GM23338 (cell line): ENCODE measurements around the gene MAN1C1. TPM values are rescaled to one million over a fixed set of nuclear protein-coding genes. Genes with fewer than 3 reads are reported as not detected.

Source experiments
- ATAC-seq: fragments of 200-7000 bp; cut with Tn5 transposase; 3 replicates; pipeline ENCODE4 v1.9.1; 2020
- DNase-seq: peaks from one replicate; pipeline ENCODE4 v3.0.0-alpha.2; 2015; ENCODE audit warnings: low spot score
- H2AFZ ChIP-seq: fragments of 200-600 bp; sonication (generic); 2 replicates; pipeline ENCODE4 v1.8.0; 2016; ENCODE audit warnings: antibody characterized with exemption, mild to moderate bottlenecking, moderate library complexity
- H3F3A ChIP-seq: fragments of 200-600 bp; sonication (generic); replicated peaks from 2 replicates; pipeline ENCODE4 v1.8.0; 2017; ENCODE audit warnings: antibody characterized with exemption, mixed run types, low read depth
- H3K27ac ChIP-seq: fragments of 200-600 bp; sonication (generic); 2 replicates; pipeline ENCODE4 v1.6.1; 2016; ENCODE audit warnings: low read depth
- H3K27me3 ChIP-seq: fragments of 200-600 bp; sonication (generic); 2 replicates; pipeline ENCODE4 v1.8.0; 2016; ENCODE audit warnings: mild to moderate bottlenecking, mixed run types, moderate library complexity; ENCODE audit not compliant: insufficient read depth
- H3K36me3 ChIP-seq: fragments of 200-600 bp; sonication (generic); 2 replicates; pipeline ENCODE4 v1.8.0; 2016; ENCODE audit warnings: mild to moderate bottlenecking; ENCODE audit not compliant: insufficient read depth
- H3K4me1 ChIP-seq: fragments of 200-600 bp; sonication (generic); 2 replicates; pipeline ENCODE4 v1.8.0; 2016; ENCODE audit warnings: mild to moderate bottlenecking, moderate library complexity; ENCODE audit not compliant: insufficient read depth
- H3K4me2 ChIP-seq: fragments of 200-600 bp; sonication (generic); 2 replicates; pipeline ENCODE4 v1.7.1; 2017; ENCODE audit warnings: mixed run types
- H3K4me3 ChIP-seq: fragments of 200-600 bp; sonication (generic); 2 replicates; pipeline ENCODE4 v1.6.1; 2016; ENCODE audit warnings: mixed run types
- H3K79me2 ChIP-seq: fragments of 200-600 bp; sonication (generic); replicated peaks from 2 replicates; pipeline ENCODE4 v1.8.0; 2017; ENCODE audit warnings: mild to moderate bottlenecking; ENCODE audit not compliant: insufficient read depth
- H3K9me2 ChIP-seq: fragments of 200-600 bp; sonication (generic); 2 replicates; pipeline ENCODE4 v1.8.0; 2017; ENCODE audit not compliant: insufficient read depth
- H4K20me1 ChIP-seq: fragments of 200-600 bp; sonication (generic); replicated peaks from 2 replicates; pipeline ENCODE4 v1.8.0; 2017; ENCODE audit warnings: mild to moderate bottlenecking; ENCODE audit not compliant: insufficient read depth
- H3K27ac Mint-ChIP-seq: 2 replicates; pipeline ENCODE4 v1.8.0; 2020; ENCODE audit warnings: inconsistent platforms, mild to moderate bottlenecking, moderate library complexity, mixed read lengths
- H3K27me3 Mint-ChIP-seq: 3 replicates; pipeline ENCODE4 v1.8.0; 2022; ENCODE audit warnings: low read depth, mild to moderate bottlenecking, moderate library complexity, mixed read lengths, inconsistent platforms; ENCODE audit not compliant: insufficient read depth, poor library complexity
- H3K36me3 Mint-ChIP-seq: 3 replicates; pipeline ENCODE4 v1.8.0; 2021; ENCODE audit warnings: low read depth, mild to moderate bottlenecking, inconsistent platforms, moderate library complexity, mixed read lengths
- H3K4me1 Mint-ChIP-seq: 3 replicates; pipeline ENCODE4 v1.8.0; 2020; ENCODE audit warnings: mild to moderate bottlenecking, inconsistent platforms, mixed read lengths
- H3K4me3 Mint-ChIP-seq: 3 replicates; pipeline ENCODE4 v1.8.0; 2021; ENCODE audit warnings: moderate library complexity, mild to moderate bottlenecking, inconsistent platforms, mixed read lengths
- H3K9me3 Mint-ChIP-seq: 3 replicates; pipeline ENCODE4 v1.8.0; 2020; ENCODE audit warnings: moderate library complexity, mild to moderate bottlenecking, inconsistent platforms, mixed read lengths
- ETS1 ChIP-seq: IDR thresholded peaks from 2 replicates; pipeline ENCODE4 v1.6.1; 2016; ENCODE audit warnings: antibody characterized with exemption
- EZH2 ChIP-seq: fragments of 200-600 bp; sonication (generic); IDR thresholded peaks from one replicate; pipeline ENCODE4 v1.8.0; 2017; ENCODE audit warnings: antibody characterized with exemption, mild to moderate bottlenecking, low read depth; ENCODE audit not compliant: unreplicated experiment
- EZH2phosphoT487 ChIP-seq: fragments of 200-600 bp; sonication (generic); IDR thresholded peaks from one replicate; pipeline ENCODE4 v1.8.1; 2018; ENCODE audit warnings: antibody characterized with exemption; ENCODE audit not compliant: unreplicated experiment
- JUNB ChIP-seq: IDR thresholded peaks from one replicate; pipeline ENCODE4 v1.6.1; 2016; ENCODE audit warnings: antibody characterized with exemption; ENCODE audit not compliant: unreplicated experiment
- NANOG ChIP-seq: IDR thresholded peaks from 2 replicates; pipeline ENCODE4 v1.6.1; 2016; ENCODE audit warnings: antibody characterized with exemption, borderline replicate concordance
- REST ChIP-seq: IDR thresholded peaks from one replicate; pipeline ENCODE4 v1.6.1; 2018; ENCODE audit warnings: antibody characterized with exemption; ENCODE audit not compliant: unreplicated experiment
- STAT1 ChIP-seq: IDR thresholded peaks from one replicate; pipeline ENCODE4 v1.6.1; 2016; ENCODE audit warnings: antibody characterized with exemption; ENCODE audit not compliant: unreplicated experiment
- ZNF114 ChIP-seq: fragments of 250-450 bp; sonication (Bioruptor Pico); IDR thresholded peaks from 2 replicates; pipeline ENCODE4 v1.5.0; 2020; ENCODE audit warnings: mild to moderate bottlenecking, moderate library complexity
- ZNF331 ChIP-seq: fragments of 250-450 bp; sonication (Bioruptor Pico); IDR thresholded peaks from 2 replicates; pipeline ENCODE4 v1.5.0; 2020; ENCODE audit warnings: low read depth, mild to moderate bottlenecking, moderate library complexity
- polyA plus RNA-seq: library from polyadenylated mRNA; unstranded; fragments of >200 nt; fragmentation: Nextera tagmentation; extraction: Ambion mirVana; gene quantifications from 2 replicates; pipeline ENCODE4 v1.2.1, GENCODE V29; 2016
- total RNA-seq: library from RNA; depleted of rRNA; stranded (reverse); fragments of >200 nt; shearing (Covaris generic); gene quantifications from 2 replicates; pipeline ENCODE4 v1.2.3, GENCODE V29; 2014

The MAN1C1 gene
- total and polyA plus RNA-seq, 2 experiments from 2014 or later, result 5.4 to 13.6 TPM

- H3K9me2 ChIP-seq, result no peaks in the 10 kb centered on the region
- no peak for ATAC-seq
- no peak for DNase-seq
- no peak for TF ChIP-seq JUNB
- no peak for TF ChIP-seq ZNF114
- no peak for TF ChIP-seq ETS1
- no peak for TF ChIP-seq NANOG
- TF ChIP-seq ZNF331 (CRISPR knock-in tag), result no peak
- TF ChIP-seq REST, result no peak
- no peak for TF ChIP-seq EZH2phosphoT487
- H3K27me3 ChIP-seq, result no peaks in the 10 kb centered on the region
- no peak overlapping the region for H2AFZ ChIP-seq
- no peaks in the 10 kb centered on the region for H3K36me3 ChIP-seq
- Mint-ChIP-seq H3K4me1 (peaks cover 9% of the 10 kb centered on the region; the same call in 2 of the 3 replicates), H3K4me3 (no peak overlapping the region), H3K36me3 (peaks cover 18% of the 10 kb centered on the region), H3K27ac (no peak overlapping the region), H3K27me3 (peaks cover 9% of the 10 kb centered on the region), H3K9me3 (no peaks in the 10 kb centered on the region)
- H3K4me1 ChIP-seq, result peaks cover 5% of the 10 kb centered on the region
- H3K79me2 ChIP-seq, result no peaks in the 10 kb centered on the region; the same call in 1 of the 2 replicates
- no peak overlapping the region for H3K4me2 ChIP-seq
- H3F3A ChIP-seq, result no peaks in the 10 kb centered on the region; the same call in 1 of the 2 replicates
- H3K4me3 ChIP-seq, result no peak overlapping the region
- peaks cover 2% of the 10 kb centered on the region; the same call in 1 of the 2 replicates for H4K20me1 ChIP-seq
- H3K27ac ChIP-seq, result no peak overlapping the region
Observed at GRCh38 chr1:25807480-25808390, 191.1 kb downstream of the MAN1C1 start.

- Histone ChIP-seq H3K9me2 (no peaks in the 10 kb centered on the region), H3K4me2 (no peak overlapping the region), H3K4me1 (peaks cover 5% of the 10 kb centered on the region; the same call in 1 of the 2 replicates), H2AFZ (no peak overlapping the region), H3K27me3 (no peaks in the 10 kb centered on the region), H4K20me1 (no peaks in the 10 kb centered on the region), H3K79me2 (no peaks in the 10 kb centered on the region; the same call in 1 of the 2 replicates), H3F3A (no peaks in the 10 kb centered on the region; the same call in 1 of the 2 replicates), H3K36me3 (no peaks in the 10 kb centered on the region), H3K4me3 (no peak overlapping the region), H3K27ac (no peak overlapping the region)
- ATAC-seq, result no peak
- Mint-ChIP-seq H3K36me3 (peaks cover 18% of the 10 kb centered on the region), H3K27me3 (peaks cover 9% of the 10 kb centered on the region), H3K4me1 (peaks cover 5% of the 10 kb centered on the region; the same call in 2 of the 3 replicates), H3K4me3 (no peak overlapping the region), H3K9me3 (no peaks in the 10 kb centered on the region), H3K27ac (no peak overlapping the region)
- no peak for DNase-seq
- no peak for TF ChIP-seq EZH2phosphoT487
- TF ChIP-seq JUNB, result no peak
- TF ChIP-seq ZNF114, result no peak
- no peak for TF ChIP-seq EZH2
- no peak for TF ChIP-seq STAT1
- no peak for TF ChIP-seq ETS1
Observed at GRCh38 chr1:25808481-25809244, 192.1 kb downstream of the MAN1C1 start.
